ENCODE measurements around the gene ASTN2. TPM values are rescaled to one million over a fixed set of nuclear protein-coding genes. Genes with fewer than 3 reads are reported as not detected.

ASTN2 gene
- total RNA-seq, 1 donor from 2014 or later, result 10.0 TPM

GRCh38 chr9:116380496-116380995, 1034.3 kb downstream of the ASTN2 start:
- TF ChIP-seq CTCF (IDR thresholded peaks at IDR 0.05; ENCODE audit: unreplicated experiment), result no peak
- no peak for DNase-seq (ENCODE audit: low spot score)
- no peaks in the 10 kb centered on the region for H3K36me3 Mint-ChIP-seq (ENCODE audit: low read depth, unreplicated experiment)
- H3K9me3 Mint-ChIP-seq (ENCODE audit: unreplicated experiment), result no peaks in the 10 kb centered on the region
- peaks cover 6% of the 10 kb centered on the region for H3K4me1 Mint-ChIP-seq (ENCODE audit: unreplicated experiment)
- H3K27me3 Mint-ChIP-seq (ENCODE audit: unreplicated experiment), result no peaks in the 10 kb centered on the region
- no peak overlapping the region for H3K27ac Mint-ChIP-seq (ENCODE audit: unreplicated experiment)
- H3K4me3 Mint-ChIP-seq (ENCODE audit: unreplicated experiment), result no peak overlapping the region

- no peak overlapping the region for H3K27ac Mint-ChIP-seq (ENCODE audit: unreplicated experiment)
- TF ChIP-seq CTCF (IDR thresholded peaks at IDR 0.05; ENCODE audit: unreplicated experiment), result no peak
- H3K4me1 Mint-ChIP-seq (ENCODE audit: unreplicated experiment), result peaks cover 6% of the 10 kb centered on the region
- DNase-seq (ENCODE audit: low spot score), result no peak
- H3K9me3 Mint-ChIP-seq (ENCODE audit: unreplicated experiment), result no peaks in the 10 kb centered on the region
- no peak overlapping the region for H3K4me3 Mint-ChIP-seq (ENCODE audit: unreplicated experiment)
- H3K36me3 Mint-ChIP-seq (ENCODE audit: low read depth, unreplicated experiment), result no peaks in the 10 kb centered on the region
- H3K27me3 Mint-ChIP-seq (ENCODE audit: unreplicated experiment), result no peaks in the 10 kb centered on the region
Measured at GRCh38 chr9:116379821-116380220, 1035.0 kb downstream of the ASTN2 start.

GRCh38 chr9:116378873-116379272, 1036.0 kb downstream of the ASTN2 start:
- no peaks in the 10 kb centered on the region for H3K9me3 Mint-ChIP-seq (ENCODE audit: unreplicated experiment)
- no peak overlapping the region for H3K27ac Mint-ChIP-seq (ENCODE audit: unreplicated experiment)
- no peaks in the 10 kb centered on the region for H3K36me3 Mint-ChIP-seq (ENCODE audit: low read depth, unreplicated experiment)
- no peak for TF ChIP-seq CTCF (IDR thresholded peaks at IDR 0.05; ENCODE audit: unreplicated experiment)
- no peak for DNase-seq (ENCODE audit: low spot score)
- no peak overlapping the region for H3K4me3 Mint-ChIP-seq (ENCODE audit: unreplicated experiment)
- H3K27me3 Mint-ChIP-seq (ENCODE audit: unreplicated experiment), result no peaks in the 10 kb centered on the region
- H3K4me1 Mint-ChIP-seq (ENCODE audit: unreplicated experiment), result peaks cover 6% of the 10 kb centered on the region

GRCh38 chr9:116377179-116377798, 1037.6 kb downstream of the ASTN2 start:
- Mint-ChIP-seq H3K4me3 (ENCODE audit: unreplicated experiment) (no peak overlapping the region), H3K27ac (ENCODE audit: unreplicated experiment) (no peak overlapping the region), H3K9me3 (ENCODE audit: unreplicated experiment) (no peaks in the 10 kb centered on the region), H3K36me3 (ENCODE audit: low read depth, unreplicated experiment) (no peaks in the 10 kb centered on the region), H3K4me1 (ENCODE audit: unreplicated experiment) (peaks cover 4% of the 10 kb centered on the region), H3K27me3 (ENCODE audit: unreplicated experiment) (no peaks in the 10 kb centered on the region)
- TF ChIP-seq CTCF (IDR thresholded peaks at IDR 0.05; ENCODE audit: unreplicated experiment), result no peak
- DNase-seq (ENCODE audit: low spot score), result no peak
